HepG2 (cell line): ENCODE results near the gene SPAG9. TPM values are rescaled to one million over a fixed set of nuclear protein-coding genes. Genes with fewer than 3 reads are reported as not detected.

Experiments
- AGO1 ChIP-seq: fragments of 200-400 bp; formaldehyde crosslinking; IDR thresholded peaks from 2 replicates; pipeline ENCODE4 v1.6.1; 2017; ENCODE audit warnings: mild to moderate bottlenecking, low read depth, low read length, moderate library complexity; ENCODE audit not compliant: poor library complexity, severe bottlenecking
- CBX1 ChIP-seq: IDR thresholded peaks from one replicate; pipeline ENCODE4 v1.6.1; 2016; ENCODE audit warnings: antibody characterized with exemption, low read depth
- ELF4 ChIP-seq: sonication (generic); formaldehyde crosslinking; IDR thresholded peaks from 2 replicates; pipeline ENCODE4 v1.5.0; 2020; ENCODE audit warnings: missing genetic modification reagents, mild to moderate bottlenecking, moderate library complexity, borderline replicate concordance
- HDAC1 ChIP-seq: sonication (generic); formaldehyde crosslinking; IDR thresholded peaks from 2 replicates; pipeline ENCODE4 v1.5.1; 2020; ENCODE audit warnings: mild to moderate bottlenecking, missing genetic modification reagents
- HNRNPLL ChIP-seq: fragments of 200-400 bp; formaldehyde crosslinking; IDR thresholded peaks from 2 replicates; pipeline ENCODE4 v1.6.1; 2017; ENCODE audit warnings: mild to moderate bottlenecking, low read depth, low read length; ENCODE audit not compliant: poor library complexity, severe bottlenecking
- KDM2A ChIP-seq: sonication (generic); formaldehyde crosslinking; IDR thresholded peaks from 2 replicates; pipeline ENCODE4 v1.4.0; 2020; ENCODE audit warnings: low read depth, missing genetic modification reagents, borderline replicate concordance
- MIER2 ChIP-seq: IDR thresholded peaks from 2 replicates; pipeline ENCODE4 v1.6.1; 2016; ENCODE audit warnings: missing biosample characterization, missing genetic modification reagents
- MIXL1 ChIP-seq: IDR thresholded peaks from 2 replicates; pipeline ENCODE4 v1.6.1; 2016
- NFE2 ChIP-seq: sonication (generic); formaldehyde crosslinking; IDR thresholded peaks from 2 replicates; pipeline ENCODE4 v1.4.0; 2020; ENCODE audit warnings: missing genetic modification reagents
- NFE2L2 ChIP-seq: fragments of 150-350 bp; IDR thresholded peaks from 2 replicates; pipeline ENCODE4 v1.6.1; 2014; ENCODE audit warnings: low read length
- POGZ ChIP-seq: sonication (generic); formaldehyde crosslinking; IDR thresholded peaks from 2 replicates; pipeline ENCODE4 v1.4.0; 2020; ENCODE audit warnings: mild to moderate bottlenecking, missing genetic modification reagents
- PTBP1 ChIP-seq: fragments of 200-400 bp; formaldehyde crosslinking; IDR thresholded peaks from 2 replicates; pipeline ENCODE4 v1.6.1; 2018; ENCODE audit warnings: low read length, low read depth; ENCODE audit not compliant: poor library complexity, severe bottlenecking
- ZC3H13 ChIP-seq: sonication (generic); formaldehyde crosslinking; IDR thresholded peaks from 2 replicates; pipeline ENCODE4 v1.8.1; 2023; ENCODE audit warnings: mild to moderate bottlenecking, missing genetic modification reagents, moderate library complexity
- ZEB1 ChIP-seq: IDR thresholded peaks from 2 replicates; pipeline ENCODE4 v1.6.1; 2012; ENCODE audit warnings: mild to moderate bottlenecking, low read depth, inconsistent platforms; ENCODE audit not compliant: insufficient replicate concordance
- ZNF263 ChIP-seq: sonication (generic); formaldehyde crosslinking; IDR thresholded peaks from 2 replicates; pipeline ENCODE4 v1.4.0; 2020; ENCODE audit warnings: missing genetic modification reagents
- ZNF501 ChIP-seq: sonication (generic); formaldehyde crosslinking; IDR thresholded peaks from 2 replicates; pipeline ENCODE4 v1.5.1; 2020; ENCODE audit warnings: mild to moderate bottlenecking, moderate library complexity, missing genetic modification reagents
- polyA plus RNA-seq, 8 experiments: library from polyadenylated mRNA; depleted of rRNA in 3 of 8; stranded (reverse) in 7 of 8; unstranded in 1 of 8; fragments of >200 nt; fragmentation: Illumina TruSeq in 4 of 8; extraction: Trizol in 4 of 8; gene quantifications; 2 replicates each; pipeline versions ENCODE4 v1.2.1 to v1.2.3, GENCODE V29; 2011 to 2016; ENCODE audit warnings: low read depth in 4 of 8, missing spikeins in 1 of 8, mixed read lengths in 1 of 8; ENCODE audit not compliant: insufficient read depth in 1 of 8
- total RNA-seq, 5 experiments: library from RNA; depleted of rRNA; stranded (reverse); fragments of >200 nt; fragmentation: Illumina TruSeq; extraction: Trizol; gene quantifications; 2 replicates each; pipeline ENCODE4 v1.2.3, GENCODE V29; 2016; ENCODE audit warnings: low read depth in 1 of 5
- TF ChIP-seq, protein P1 (sequence below): sonication (generic); formaldehyde crosslinking; IDR thresholded peaks from 2 replicates; pipeline ENCODE4 v1.8.1; 2022; ENCODE audit warnings: mild to moderate bottlenecking, missing genetic modification reagents
- TF ChIP-seq, protein P2 (sequence below), 2 experiments: sonication (generic) in 1 of 2; formaldehyde crosslinking in 1 of 2; IDR thresholded peaks; 2 replicates each; pipeline versions ENCODE4 v1.4.0 to v1.6.1; 2018 to 2020; ENCODE audit warnings: missing genetic modification reagents in 2 of 2, borderline replicate concordance in 1 of 2, low read depth in 1 of 2, mild to moderate bottlenecking in 1 of 2, missing biosample characterization in 1 of 2
- TF ChIP-seq, protein P3 (sequence below): sonication (generic); formaldehyde crosslinking; IDR thresholded peaks from 2 replicates; pipeline ENCODE4 v1.4.0; 2020; ENCODE audit warnings: missing genetic modification reagents

Gene SPAG9
- total and polyA plus RNA-seq, 2 of the 13 experiments (the other 11 are each of a cell fraction or from before 2014, with no cell fraction given): 43.2 to 78.6 TPM

DNA sequence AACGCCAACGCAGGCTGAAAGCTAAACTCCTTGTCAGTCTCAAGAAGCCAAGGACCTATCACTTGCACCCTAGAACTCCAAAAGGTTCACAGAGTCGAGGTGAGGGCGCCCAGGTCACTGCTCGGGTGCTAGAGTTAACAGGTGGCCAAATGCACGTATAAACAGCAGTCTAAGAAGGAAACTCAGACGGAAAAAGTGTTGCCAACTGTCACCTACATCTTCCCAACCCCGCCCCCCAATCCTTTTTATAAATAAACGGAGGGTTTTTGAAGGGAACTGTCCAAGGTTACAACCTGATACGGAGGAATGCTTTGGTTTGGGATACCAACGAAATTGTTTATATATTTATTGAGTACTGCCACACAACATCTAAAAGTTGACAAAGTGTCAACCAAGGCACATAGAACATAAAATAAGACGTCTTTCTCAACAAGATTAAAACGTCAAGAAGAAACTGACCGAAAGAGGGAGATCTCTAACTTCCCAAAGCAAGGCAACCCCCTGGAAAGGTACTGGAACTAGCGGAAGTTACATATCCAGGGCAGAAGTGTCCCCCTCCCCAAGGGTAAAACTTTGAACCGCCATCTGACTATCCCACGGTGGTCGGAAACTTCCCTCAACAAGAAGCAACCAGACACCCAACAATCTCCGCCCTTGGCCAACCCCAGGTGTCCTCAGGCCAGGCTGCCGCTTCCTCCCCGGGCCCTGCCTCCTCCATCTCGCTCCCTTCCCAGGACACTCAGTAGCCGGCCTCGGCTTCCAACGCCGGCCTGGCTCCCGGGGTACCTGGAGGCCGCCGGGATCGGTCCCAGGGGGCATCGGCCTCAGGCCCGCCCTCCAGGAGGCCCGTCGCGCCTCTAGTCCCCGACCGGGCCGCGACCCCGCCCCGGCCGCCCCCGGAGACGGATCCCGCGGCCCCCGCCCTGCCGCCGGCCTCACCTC lies 982 bp downstream of the SPAG9 start (continued):
- TF ChIP-seq, protein P1, sequence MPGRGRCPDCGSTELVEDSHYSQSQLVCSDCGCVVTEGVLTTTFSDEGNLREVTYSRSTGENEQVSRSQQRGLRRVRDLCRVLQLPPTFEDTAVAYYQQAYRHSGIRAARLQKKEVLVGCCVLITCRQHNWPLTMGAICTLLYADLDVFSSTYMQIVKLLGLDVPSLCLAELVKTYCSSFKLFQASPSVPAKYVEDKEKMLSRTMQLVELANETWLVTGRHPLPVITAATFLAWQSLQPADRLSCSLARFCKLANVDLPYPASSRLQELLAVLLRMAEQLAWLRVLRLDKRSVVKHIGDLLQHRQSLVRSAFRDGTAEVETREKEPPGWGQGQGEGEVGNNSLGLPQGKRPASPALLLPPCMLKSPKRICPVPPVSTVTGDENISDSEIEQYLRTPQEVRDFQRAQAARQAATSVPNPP (CRISPR knock-in tag): no peak
- 0 out of 2 replicates have a peak, but pooled peaks have one; percentile 16 for TF ChIP-seq ZNF501 (CRISPR knock-in tag)
- peak; percentile 62; the same call in 1 of the 2 replicates for TF ChIP-seq MIER2
- TF ChIP-seq HNRNPLL: peak; percentile 26
- no peak for TF ChIP-seq AGO1
- TF ChIP-seq POGZ: 0 out of 2 replicates have a peak, but pooled peaks have one; percentile 31
- TF ChIP-seq MIXL1 (CRISPR knock-in tag): no peak
- no peak for TF ChIP-seq CBX1
- TF ChIP-seq PTBP1: no peak
- TF ChIP-seq ELF4 (CRISPR knock-in tag): peak; percentile 69; the same call in 1 of the 2 replicates
- no peak; the same call in 1 of the 2 replicates for TF ChIP-seq ZC3H13 (CRISPR knock-in tag)
- TF ChIP-seq NFE2 (CRISPR knock-in tag): no peak
- TF ChIP-seq HDAC1 (CRISPR knock-in tag): peak; percentile 7; the same call in 1 of the 2 replicates
- TF ChIP-seq, protein P2, sequence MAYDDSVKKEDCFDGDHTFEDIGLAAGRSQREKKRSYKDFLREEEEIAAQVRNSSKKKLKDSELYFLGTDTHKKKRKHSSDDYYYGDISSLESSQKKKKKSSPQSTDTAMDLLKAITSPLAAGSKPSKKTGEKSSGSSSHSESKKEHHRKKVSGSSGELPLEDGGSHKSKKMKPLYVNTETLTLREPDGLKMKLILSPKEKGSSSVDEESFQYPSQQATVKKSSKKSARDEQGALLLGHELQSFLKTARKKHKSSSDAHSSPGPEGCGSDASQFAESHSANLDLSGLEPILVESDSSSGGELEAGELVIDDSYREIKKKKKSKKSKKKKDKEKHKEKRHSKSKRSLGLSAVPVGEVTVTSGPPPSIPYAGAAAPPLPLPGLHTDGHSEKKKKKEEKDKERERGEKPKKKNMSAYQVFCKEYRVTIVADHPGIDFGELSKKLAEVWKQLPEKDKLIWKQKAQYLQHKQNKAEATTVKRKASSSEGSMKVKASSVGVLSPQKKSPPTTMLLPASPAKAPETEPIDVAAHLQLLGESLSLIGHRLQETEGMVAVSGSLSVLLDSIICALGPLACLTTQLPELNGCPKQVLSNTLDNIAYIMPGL (CRISPR knock-in tag; IDR thresholded peaks at IDR 0.05; ENCODE audit: borderline replicate concordance in 1 of 2, low read depth in 1 of 2): peak; percentile 49 to 55; a peak in 3 of 4 replicates
- 0 out of 2 replicates have a peak, but pooled peaks have one; percentile 18 for TF ChIP-seq KDM2A (CRISPR knock-in tag)
- no peak for TF ChIP-seq ZEB1
- no peak for TF ChIP-seq NFE2L2
- TF ChIP-seq, protein P3, sequence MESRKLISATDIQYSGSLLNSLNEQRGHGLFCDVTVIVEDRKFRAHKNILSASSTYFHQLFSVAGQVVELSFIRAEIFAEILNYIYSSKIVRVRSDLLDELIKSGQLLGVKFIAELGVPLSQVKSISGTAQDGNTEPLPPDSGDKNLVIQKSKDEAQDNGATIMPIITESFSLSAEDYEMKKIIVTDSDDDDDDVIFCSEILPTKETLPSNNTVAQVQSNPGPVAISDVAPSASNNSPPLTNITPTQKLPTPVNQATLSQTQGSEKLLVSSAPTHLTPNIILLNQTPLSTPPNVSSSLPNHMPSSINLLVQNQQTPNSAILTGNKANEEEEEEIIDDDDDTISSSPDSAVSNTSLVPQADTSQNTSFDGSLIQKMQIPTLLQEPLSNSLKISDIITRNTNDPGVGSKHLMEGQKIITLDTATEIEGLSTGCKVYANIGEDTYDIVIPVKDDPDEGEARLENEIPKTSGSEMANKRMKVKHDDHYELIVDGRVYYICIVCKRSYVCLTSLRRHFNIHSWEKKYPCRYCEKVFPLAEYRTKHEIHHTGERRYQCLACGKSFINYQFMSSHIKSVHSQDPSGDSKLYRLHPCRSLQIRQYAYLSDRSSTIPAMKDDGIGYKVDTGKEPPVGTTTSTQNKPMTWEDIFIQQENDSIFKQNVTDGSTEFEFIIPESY (CRISPR knock-in tag): no peak
- TF ChIP-seq ZNF263 (CRISPR knock-in tag): no peak
